HepG2 (cell line): Measurements from ENCODE around the gene RAB6B. TPM values are rescaled to one million over a fixed set of nuclear protein-coding genes. Genes with fewer than 3 reads are reported as not detected.

ENCODE experiments used
- ATAC-seq: fragments of 200-7000 bp; cut with Tn5 transposase; 3 replicates; pipeline ENCODE4 v1.9.1; 2020; ENCODE audit warnings: mild to moderate bottlenecking, moderate library complexity
- BruUV-seq: library from RNA; stranded (reverse); fragments of 400-500 nt; replicated peaks from 2 replicates; lab custom pipeline; 2021; lab: Mats Ljungman, UMichigan
- CTCF ChIA-PET: fragments of 300-600 bp; formaldehyde crosslinking; extraction: SDS; loops from one replicate; lab custom pipeline; 2021; ENCODE audit warnings: low total read pairs, inconsistent platforms, low intra/inter-chr PET ratio; lab: Yijun Ruan, JAX
- POLR2A ChIA-PET: fragments of 350-600 bp; sonication (Branson Sonifier 250); formaldehyde crosslinking; loops from one replicate; lab custom pipeline; 2020; ENCODE audit warnings: antibody characterized with exemption, inconsistent platforms; lab: Yijun Ruan, JAX
- DNase-seq: peaks from one replicate; pipeline ENCODE4 v3.0.0-alpha.2; 2015; ENCODE audit warnings: low spot score
- FAIRE-seq: peaks from 3 replicates; lab custom pipeline; 2011; peaks lifted over from hg19 to GRCh38; lab: Jason Lieb, UNC
- H2AFZ ChIP-seq: one replicate; pipeline ENCODE4 v1.6.1; 2011; ENCODE audit warnings: low read length, inconsistent platforms
- H3K27ac ChIP-seq: fragments of 300-600 bp; 3 replicates; pipeline ENCODE4 v1.8.0; 2011; ENCODE audit warnings: mixed run types, mild to moderate bottlenecking, mixed read lengths, low read length, inconsistent platforms; ENCODE audit not compliant: insufficient read depth; ENCODE audit errors: extremely low read length
- H3K27me3 ChIP-seq, 2 experiments: fragments of 200-600 bp in 1 of 2; 2 replicates in 1 of 2; 3 replicates in 1 of 2; pipeline versions ENCODE4 v1.6.0 to v1.8.0; 2011; ENCODE audit warnings: low read length in 2 of 2, mild to moderate bottlenecking in 2 of 2, moderate library complexity in 2 of 2, inconsistent platforms in 1 of 2; ENCODE audit not compliant: insufficient read depth in 2 of 2, control insufficient read depth in 1 of 2
- H3K36me3 ChIP-seq, 2 experiments: fragments of 200-600 bp in 1 of 2; replicated peaks in 1 of 2; 2 replicates in 1 of 2; 3 replicates in 1 of 2; pipeline versions ENCODE4 v1.5.1 to v1.8.0; 2011; ENCODE audit warnings: low read length in 2 of 2, inconsistent platforms in 1 of 2; ENCODE audit not compliant: insufficient read depth in 2 of 2, control insufficient read depth in 1 of 2
- H3K4me1 ChIP-seq: 2 replicates; pipeline ENCODE4 v1.5.1; 2012; ENCODE audit warnings: low read length, inconsistent platforms; ENCODE audit not compliant: insufficient read depth
- H3K4me2 ChIP-seq: 2 replicates; pipeline ENCODE4 v1.6.0; 2011; ENCODE audit warnings: low read depth, low read length, inconsistent platforms
- H3K4me3 ChIP-seq, 3 experiments: fragments of 200-600 bp in 1 of 3; sonication (generic), shearing (Covaris generic) in 1 of 3; replicated peaks in 1 of 3; 2 replicates each; pipeline ENCODE4 v1.5.1; 2011 to 2016; ENCODE audit warnings: low read length in 3 of 3, inconsistent platforms in 2 of 3, low read depth in 2 of 3, mild to moderate bottlenecking in 2 of 3, control low read depth in 1 of 3, mixed read lengths in 1 of 3; ENCODE audit not compliant: insufficient read depth in 1 of 3
- H3K79me2 ChIP-seq: one replicate; pipeline ENCODE4 v1.6.1; 2011; ENCODE audit warnings: low read length, inconsistent platforms; ENCODE audit not compliant: insufficient read depth
- H3K9ac ChIP-seq: 2 replicates; pipeline ENCODE4 v1.6.0; 2011; ENCODE audit warnings: mild to moderate bottlenecking, low read depth, low read length, inconsistent platforms; ENCODE audit not compliant: insufficient read depth
- H3K9me3 ChIP-seq: 2 replicates; pipeline ENCODE4 v1.5.1; 2012; ENCODE audit warnings: mild to moderate bottlenecking, low read length
- H4K20me1 ChIP-seq: 2 replicates; pipeline ENCODE4 v1.6.0; 2011; ENCODE audit warnings: inconsistent platforms, mild to moderate bottlenecking, low read length, moderate library complexity; ENCODE audit not compliant: insufficient read depth
- GTF3A ChIP-seq: sonication (generic); formaldehyde crosslinking; conservative IDR thresholded peaks from 2 replicates; pipeline ENCODE4 v1.4.0; 2020; ENCODE audit warnings: mild to moderate bottlenecking, missing genetic modification reagents
- HNRNPK ChIP-seq: fragments of 200-400 bp; formaldehyde crosslinking; IDR thresholded peaks from 2 replicates; pipeline ENCODE4 v1.6.1; 2018; ENCODE audit warnings: low read length, low read depth, moderate library complexity, mild to moderate bottlenecking; ENCODE audit not compliant: poor library complexity, severe bottlenecking
- IRX3 ChIP-seq: sonication (generic); formaldehyde crosslinking; IDR thresholded peaks from 2 replicates; pipeline ENCODE4 v1.8.1; 2023; ENCODE audit warnings: mild to moderate bottlenecking, low read depth, missing genetic modification reagents, borderline replicate concordance
- NFKB2 ChIP-seq: sonication (generic); formaldehyde crosslinking; IDR thresholded peaks from 2 replicates; pipeline ENCODE4 v1.4.0; 2020; ENCODE audit warnings: missing genetic modification reagents, borderline replicate concordance
- RBFOX2 ChIP-seq: fragments of 200-400 bp; formaldehyde crosslinking; IDR thresholded peaks from 2 replicates; pipeline ENCODE4 v1.6.1; 2017; ENCODE audit warnings: low read depth, mild to moderate bottlenecking, low read length
- RORA ChIP-seq: sonication (generic); formaldehyde crosslinking; IDR thresholded peaks from 2 replicates; pipeline ENCODE4 v1.5.0; 2020; ENCODE audit warnings: mild to moderate bottlenecking, missing genetic modification reagents, moderate library complexity
- TIGD3 ChIP-seq: sonication (generic); formaldehyde crosslinking; IDR thresholded peaks from 2 replicates; pipeline ENCODE4 v1.5.1; 2020; ENCODE audit warnings: mild to moderate bottlenecking, missing genetic modification reagents, borderline replicate concordance
- ZEB1 ChIP-seq: IDR thresholded peaks from 2 replicates; pipeline ENCODE4 v1.6.1; 2012; ENCODE audit warnings: mild to moderate bottlenecking, low read depth, inconsistent platforms; ENCODE audit not compliant: insufficient replicate concordance
- ZFP1 ChIP-seq: IDR thresholded peaks from 2 replicates; pipeline ENCODE4 v1.6.1; 2016
- ZMYM4 ChIP-seq: sonication (generic); formaldehyde crosslinking; IDR thresholded peaks from 2 replicates; pipeline ENCODE4 v1.8.1; 2023; ENCODE audit warnings: mild to moderate bottlenecking, missing genetic modification reagents
- ZNF281 ChIP-seq: sonication (generic); formaldehyde crosslinking; IDR thresholded peaks from 2 replicates; pipeline ENCODE4 v1.4.0; 2020; ENCODE audit warnings: missing genetic modification reagents, borderline replicate concordance
- ZNF552 ChIP-seq: sonication (generic); formaldehyde crosslinking; IDR thresholded peaks from 2 replicates; pipeline ENCODE4 v1.9.0; 2022; ENCODE audit warnings: missing genetic modification reagents, mild to moderate bottlenecking, borderline replicate concordance
- ZNF672 ChIP-seq: sonication (generic); formaldehyde crosslinking; IDR thresholded peaks from 2 replicates; pipeline ENCODE4 v1.8.1; 2022; ENCODE audit warnings: missing genetic modification reagents
- WGBS: methylation state at CpG from one replicate; pipeline ENCODE4 v1.1.6; 2017; ENCODE audit warnings: low lambda C conversion rate; 5-methylcytosine and 5-hydroxymethylcytosine counted together
- in situ Hi-C: cut with HindIII; loops from 2 replicates; pipeline ENCODE4 v1.10.0; 2017; ENCODE audit warnings: low pct_unique_long_range_greater_than_20kb; ENCODE audit not compliant: extremely low pct_ligation_motif_present
- intact Hi-C: fragments of 100-400 bp; cut with micrococcal nuclease; formaldehyde crosslinking; loops from one replicate; pipeline ENCODE4 v1.10.0; 2022; ENCODE audit not compliant: unreplicated experiment
- polyA plus RNA-seq, 8 experiments: library from polyadenylated mRNA; depleted of rRNA in 3 of 8; stranded (reverse) in 7 of 8; unstranded in 1 of 8; fragments of >200 nt; fragmentation: Illumina TruSeq in 4 of 8; extraction: Trizol in 4 of 8; gene quantifications; 2 replicates each; pipeline versions ENCODE4 v1.2.1 to v1.2.3, GENCODE V29; 2011 to 2016; ENCODE audit warnings: low read depth in 4 of 8, missing spikeins in 1 of 8, mixed read lengths in 1 of 8; ENCODE audit not compliant: insufficient read depth in 1 of 8
- total RNA-seq, 5 experiments: library from RNA; depleted of rRNA; stranded (reverse); fragments of >200 nt; fragmentation: Illumina TruSeq; extraction: Trizol; gene quantifications; 2 replicates each; pipeline ENCODE4 v1.2.3, GENCODE V29; 2016; ENCODE audit warnings: low read depth in 1 of 5

Gene RAB6B
- total and polyA plus RNA-seq, 2 of the 13 experiments (the other 11 are each of a cell fraction or from before 2014, with no cell fraction given) = 0.16 TPM; not detected in 1

- intact Hi-C loops (loop anchor here (2.0 kb wide), 1 partner anchor 59 kb away; no protein-coding TSS in a partner anchor), in situ Hi-C loops (no loop called here)
- POLR2A ChIA-PET = no interaction called here
Observed at GRCh38 chr3:133859381-133860234, 36.1 kb downstream of the RAB6B start.

More at GRCh38 chr3:133859381-133860234, 36.1 kb downstream of the RAB6B start:
- no peak for DNase-seq
- Histone ChIP-seq H3K79me2 (no peaks in the 10 kb centered on the region), H3K4me3 (no peak overlapping the region), H2AFZ (no peak overlapping the region), H3K36me3 (no peaks in the 10 kb centered on the region), H4K20me1 (no peaks in the 10 kb centered on the region), H3K9me3 (no peaks in the 10 kb centered on the region), H3K4me2 (no peak overlapping the region), H3K27ac (no peak overlapping the region), H3K9ac (no peak overlapping the region), H3K4me1 (no peaks in the 10 kb centered on the region), H3K27me3 (peaks cover 7 to 63% of the 10 kb centered on the region in 2 experiments)
- WGBS = 32% methylated on average over 11 of the region's 12 CpGs
- no peak for FAIRE-seq
- TF ChIP-seq TIGD3 (no peak), RBFOX2 (no peak), ZNF672 (CRISPR knock-in tag) (no peak), RORA (no peak), IRX3 (no peak), ZEB1 (no peak), ZFP1 (CRISPR knock-in tag) (no peak), NFKB2 (CRISPR knock-in tag) (no peak), ZNF552 (CRISPR knock-in tag) (no peak), HNRNPK (no peak), GTF3A (CRISPR knock-in tag) (no peak), ZMYM4 (CRISPR knock-in tag) (no peak), ZNF281 (CRISPR knock-in tag) (no peak)
- BruUV-seq = no TSS peak
- CTCF ChIA-PET = no interaction called here
- ATAC-seq = no peak; the same call in 2 of the 3 replicates
